Stimulated activated CD4-positive, alpha-beta T cell treated with anti-CD3 and anti-CD28 coated beads, TNF-alpha, amount 100 ng/mL, for 48 hours (primary cell): Measurements from ENCODE around the gene CLN3.
A peak's percentile ranks its signal among the peaks of the same experiment; 100 is the strongest.
"Not testable (repeated sequence)": the region's sequence is repeated elsewhere in the genome, so short reads cannot be mapped to it uniquely, and the experiment has no call there.

Experiments used
- DNase-seq, 3 donors: peaks; one replicate each; pipeline ENCODE4 v3.0.0-alpha.2; 2020; ENCODE audit warnings: low read depth in 3 of 3

CLN3 gene

DNA sequence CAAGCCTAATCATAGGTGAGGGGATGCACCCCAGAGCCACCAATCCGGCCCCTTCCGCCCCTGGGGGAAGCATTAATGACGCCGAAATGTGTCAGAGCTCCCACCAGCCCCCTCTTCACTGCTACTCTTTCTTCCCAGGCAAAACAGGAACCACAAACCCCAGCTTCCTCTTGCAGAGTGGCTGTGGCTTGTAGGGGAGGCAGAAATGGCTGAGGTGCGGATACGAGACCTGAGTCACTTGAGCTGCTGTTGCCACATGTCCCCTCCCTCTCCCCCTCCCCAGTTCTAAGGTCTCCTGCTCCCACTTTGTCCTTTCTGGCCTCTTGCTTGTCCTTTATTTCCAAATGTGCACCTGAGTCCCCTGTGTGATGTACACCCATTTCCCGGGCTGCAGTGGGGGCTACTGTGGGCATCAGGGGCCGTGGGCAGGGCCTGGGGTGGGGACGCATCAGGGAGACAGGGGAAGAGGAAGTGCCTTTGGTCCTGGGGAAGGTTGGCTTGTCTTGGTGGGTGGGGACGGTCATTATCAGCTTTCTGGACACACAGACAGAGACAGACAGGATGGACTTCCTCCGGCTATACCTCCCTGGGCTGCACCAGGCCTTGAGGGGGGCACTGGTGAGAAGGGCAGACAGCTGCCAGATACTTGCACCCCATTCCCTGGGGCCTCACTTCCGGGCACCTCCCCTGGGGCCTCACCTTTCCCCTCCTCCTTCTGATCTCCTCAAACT, 2.4 kb upstream of the CLN3 start, which contains the start of gene APOBR:
Gene APOBR, plus strand, starts transcription at position 523 of the 731 bp plus-strand sequence. Its CDS starts 39 bp downstream, at position 562.
- peak; percentile 69 to 81 (median 76) for DNase-seq

DNA sequence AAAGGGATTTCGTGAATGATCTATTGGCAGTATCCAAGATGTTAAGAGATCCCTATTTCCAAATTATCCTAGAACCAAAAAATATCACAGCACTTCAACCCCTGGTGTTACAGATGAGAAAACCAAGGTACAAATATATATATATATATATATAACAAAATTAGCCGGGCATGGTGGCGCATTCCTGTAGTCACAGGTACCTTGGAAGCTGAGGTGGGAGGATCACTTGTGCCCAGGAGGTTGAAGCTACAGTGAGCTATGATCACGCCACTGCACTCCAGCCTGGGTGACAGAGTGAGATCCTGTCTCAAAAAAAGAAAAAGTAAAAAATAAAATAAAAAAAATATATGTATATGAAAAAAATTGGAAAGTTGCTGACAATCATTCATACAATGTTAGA, 637 bp upstream of the CLN3 start:
- no peak for DNase-seq

DNA sequence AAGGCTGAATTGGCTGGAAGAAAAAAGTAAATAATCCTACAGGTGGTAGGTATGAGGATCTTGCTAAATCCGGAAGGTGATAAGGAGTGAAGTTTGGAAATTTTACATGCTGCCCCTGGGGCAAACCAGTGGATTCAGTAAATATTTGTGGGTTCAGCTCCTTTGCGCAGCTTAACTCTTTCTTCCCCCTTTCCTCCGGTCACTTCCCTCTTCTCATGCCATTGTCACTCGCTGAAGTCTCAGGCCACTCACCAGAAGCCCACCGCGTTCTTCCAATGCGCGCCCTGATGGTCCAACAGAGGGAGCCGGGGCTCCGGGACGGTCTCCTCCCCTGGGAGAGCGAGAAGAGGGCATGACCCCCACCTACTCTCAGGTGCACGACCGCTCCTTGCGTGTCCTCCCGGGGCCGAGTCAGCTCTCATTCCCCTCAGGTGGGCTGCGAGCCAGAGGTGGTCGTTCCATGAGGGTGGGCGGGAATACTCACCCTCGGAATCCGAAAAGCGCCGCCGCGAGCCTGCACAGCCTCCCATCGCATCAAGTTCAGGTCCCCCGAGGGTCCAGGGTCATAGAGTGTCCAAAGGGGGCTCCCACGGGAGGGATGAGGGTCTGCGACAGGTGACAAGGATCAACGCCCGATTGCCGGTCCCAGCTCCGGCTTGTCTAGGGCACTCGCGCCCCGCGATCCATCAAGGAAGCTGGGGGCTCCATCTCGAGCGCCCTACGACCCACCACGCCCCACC, 474 bp downstream of the CLN3 start:
- no peak for DNase-seq

DNA sequence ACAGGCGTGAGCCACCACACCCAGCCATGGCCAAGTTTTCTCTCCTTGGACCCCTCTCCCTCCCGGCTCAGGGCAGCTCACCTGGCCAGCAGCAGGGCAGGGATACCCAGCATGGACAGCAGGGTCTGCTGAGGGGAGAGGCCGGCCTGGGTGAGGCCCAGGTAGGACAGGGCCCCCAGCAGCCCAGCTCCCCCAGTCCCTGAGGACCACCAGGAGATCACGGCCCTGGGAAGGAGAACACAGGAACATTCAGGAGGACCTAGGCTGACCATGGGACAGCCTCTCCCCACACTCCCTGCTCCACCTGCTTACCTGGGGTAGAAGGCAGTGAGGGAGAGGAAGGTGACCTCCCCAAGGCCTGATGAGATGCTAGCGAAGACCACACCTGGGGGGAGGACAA, 5.6 kb downstream of the CLN3 start:
- no peak for DNase-seq

DNA sequence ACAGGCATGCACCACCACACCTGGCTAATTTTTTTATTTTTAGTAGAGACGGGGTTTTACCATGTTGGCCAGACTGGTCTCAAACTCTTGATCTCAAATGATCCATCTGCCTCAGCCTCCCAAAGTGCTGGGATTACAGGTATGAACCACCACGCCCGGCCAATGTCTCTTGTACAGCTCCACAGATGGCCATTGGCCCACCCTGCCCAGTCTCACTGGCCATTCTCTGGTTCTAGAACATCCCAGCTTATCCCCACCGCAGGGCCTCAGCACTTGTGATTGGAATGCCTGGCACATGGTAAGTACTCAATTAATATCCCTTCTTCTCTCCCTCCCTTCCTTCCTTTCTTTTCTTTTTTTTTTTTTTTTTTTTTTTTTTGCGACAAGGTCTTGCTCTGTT, 8.5 kb downstream of the CLN3 start:
- DNase-seq, result not testable (repeated sequence)

DNA sequence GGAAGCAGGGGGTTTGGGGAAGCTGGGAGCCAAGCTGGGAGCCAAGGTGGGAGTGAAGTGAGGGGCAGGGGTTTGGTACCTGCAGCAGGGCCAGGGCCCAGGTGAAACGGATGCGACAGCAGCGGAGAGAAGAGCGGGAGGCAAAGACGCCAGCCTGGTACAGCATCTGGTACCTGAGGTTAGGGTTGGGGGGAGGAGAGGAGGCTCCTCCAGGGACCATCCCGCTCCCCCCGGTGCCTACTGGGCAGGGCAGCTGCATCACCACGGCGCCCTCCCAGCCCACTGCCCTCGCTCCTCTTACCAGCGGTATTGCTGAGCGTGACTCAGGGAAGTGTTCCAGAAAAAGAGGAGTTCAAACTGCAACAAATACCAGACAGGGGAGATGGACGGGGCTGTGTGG, 9.8 kb downstream of the CLN3 start:
- no peak for DNase-seq

DNA sequence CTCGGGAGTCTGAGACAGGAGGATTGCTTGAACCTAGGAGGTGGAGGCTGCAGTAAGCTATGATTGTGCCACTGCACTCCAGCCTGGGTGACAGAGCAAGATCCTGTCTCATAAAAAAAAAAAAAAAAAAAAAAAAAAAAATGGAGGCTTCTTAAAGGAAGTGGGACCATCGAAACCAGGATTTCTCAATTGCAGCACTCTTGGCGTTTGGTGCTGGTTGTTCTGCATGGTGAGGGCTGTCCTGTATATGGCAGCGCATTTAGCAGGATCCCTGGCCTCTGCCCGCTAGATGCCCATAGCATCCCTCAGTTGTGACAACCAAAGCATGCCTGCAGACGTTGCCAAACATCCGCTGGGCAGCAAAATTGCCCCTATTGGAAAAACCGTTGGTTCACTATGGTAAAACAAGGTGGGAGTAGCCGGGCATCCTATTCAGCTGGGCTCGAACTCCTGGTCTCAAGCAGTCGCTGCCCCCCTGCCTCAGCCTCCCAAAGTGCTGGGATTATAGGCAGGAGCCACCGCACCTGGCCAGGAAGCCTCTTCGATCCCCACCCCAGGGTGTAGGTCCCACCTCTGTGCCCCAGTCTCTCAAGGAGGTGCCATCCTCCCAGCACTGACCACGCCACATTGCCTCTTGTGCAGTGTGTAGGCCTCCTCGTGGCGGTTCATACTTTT, 13.2 kb downstream of the CLN3 start:
- DNase-seq, result no peak

DNA sequence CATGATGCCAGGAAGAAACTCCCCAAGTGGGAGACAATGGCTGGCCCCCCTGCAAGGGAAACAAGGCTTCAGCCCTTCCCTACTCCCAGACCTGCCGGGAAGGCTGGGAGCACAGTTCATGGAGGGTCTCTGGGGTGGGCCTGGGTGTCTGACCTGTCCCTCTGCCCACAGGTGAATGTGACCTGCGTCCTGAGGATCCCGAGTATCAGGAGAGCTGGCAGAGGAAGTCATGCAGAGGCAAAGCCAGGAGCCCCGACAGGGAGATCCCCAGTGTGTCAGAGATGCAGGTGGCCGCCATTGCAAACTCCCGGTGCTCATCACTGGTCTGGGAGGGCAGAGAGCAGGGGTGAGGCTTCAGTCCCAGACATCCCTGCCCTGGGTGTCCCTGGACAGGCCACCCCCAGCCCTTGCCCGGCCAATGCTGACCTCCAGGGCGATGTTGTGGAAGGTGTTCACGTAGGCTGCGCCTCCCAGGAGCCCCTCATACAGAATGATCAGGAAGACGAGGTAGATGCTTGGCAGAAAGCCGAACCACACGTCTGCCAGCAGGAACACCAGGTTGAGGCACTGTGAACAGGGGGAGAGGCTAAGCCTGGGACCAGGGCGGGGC, 14.5 kb downstream of the CLN3 start:
- no peak for DNase-seq

DNA sequence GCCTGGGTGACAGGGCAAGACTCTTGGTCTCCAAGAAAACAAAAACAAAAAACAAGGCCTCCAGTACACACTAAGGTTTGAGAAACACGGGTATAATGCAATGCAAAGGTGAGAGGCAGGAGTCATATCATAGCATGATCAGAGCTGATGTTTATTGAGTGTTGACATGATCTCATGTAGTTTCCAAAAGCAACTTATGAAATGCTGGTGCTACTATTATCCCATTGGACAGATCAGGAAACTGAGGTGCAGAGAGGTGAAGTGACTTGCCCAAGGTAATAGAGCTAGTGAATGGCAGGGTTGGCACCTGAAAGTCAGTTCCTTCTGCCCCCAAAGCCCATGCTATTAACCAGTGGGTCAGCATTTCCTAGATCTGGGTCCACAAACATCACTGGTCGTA, 16.7 kb downstream of the CLN3 start:
- DNase-seq, result no peak

DNA sequence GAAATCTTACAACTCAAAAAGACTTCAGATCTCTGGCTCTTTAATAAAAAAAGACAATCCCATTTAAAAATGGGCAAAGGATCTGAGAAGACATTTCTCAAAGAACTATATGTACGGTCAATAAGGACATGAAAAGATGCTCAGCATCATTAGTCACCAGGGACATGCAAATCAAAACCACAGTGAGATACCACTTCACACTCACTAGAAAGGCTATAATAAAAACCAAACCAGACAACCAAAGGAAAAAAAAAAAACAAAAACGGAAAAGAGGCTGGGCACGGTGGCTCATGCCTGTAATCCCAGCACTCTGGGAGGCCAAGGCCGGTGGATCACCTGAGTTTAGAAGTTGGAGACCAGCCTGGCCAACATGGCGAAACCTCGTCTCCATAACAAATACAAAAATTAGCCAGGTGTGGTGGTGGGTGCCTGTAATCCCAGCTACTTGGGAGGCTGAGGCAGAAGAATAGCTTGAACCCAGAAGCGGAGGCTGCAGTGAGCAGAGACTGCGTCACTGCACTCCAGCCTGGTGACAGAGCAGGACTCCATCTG, 18.1 kb downstream of the CLN3 start:
- DNase-seq, result no peak

DNA sequence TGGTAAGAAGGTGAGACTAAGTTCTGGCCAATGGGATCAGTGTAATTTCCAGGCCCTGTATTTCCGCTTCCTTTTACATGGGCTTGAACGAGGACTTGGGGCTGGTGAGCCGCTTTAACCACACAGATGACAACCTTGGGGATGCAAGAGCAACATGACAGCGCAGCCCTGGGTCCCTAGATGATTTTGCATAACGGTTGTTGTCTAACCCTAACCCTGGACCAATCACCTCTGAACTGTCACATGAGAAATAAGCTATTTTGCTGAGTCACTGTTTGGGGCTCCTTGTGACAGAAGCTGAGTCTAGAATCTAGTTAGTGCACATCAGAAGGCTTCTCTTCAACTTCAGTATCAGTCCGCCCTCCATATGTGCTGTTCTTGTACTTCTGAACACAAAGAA, 44.8 kb downstream of the CLN3 start:
- not testable (repeated sequence) for DNase-seq

DNA sequence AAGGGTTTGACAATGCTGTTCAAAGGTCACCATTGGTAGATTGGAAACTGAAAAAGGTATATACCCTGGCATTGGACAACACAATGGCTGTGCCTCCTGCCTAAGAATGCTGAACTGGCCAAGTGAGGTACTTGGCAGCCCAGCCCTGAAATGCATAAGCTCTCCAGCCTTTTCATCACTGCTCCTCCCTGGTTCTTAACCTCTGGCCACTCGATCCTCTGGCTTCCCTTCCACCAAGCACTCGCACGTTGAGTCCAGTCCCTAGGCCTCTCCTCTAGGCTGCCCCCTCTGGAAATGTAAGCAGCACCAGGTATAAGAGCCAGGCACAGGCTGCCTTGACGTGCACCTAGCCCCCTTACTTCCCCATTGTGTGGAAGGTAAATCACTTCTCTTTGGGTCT, 45.5 kb downstream of the CLN3 start:
- not testable (repeated sequence) for DNase-seq

DNA sequence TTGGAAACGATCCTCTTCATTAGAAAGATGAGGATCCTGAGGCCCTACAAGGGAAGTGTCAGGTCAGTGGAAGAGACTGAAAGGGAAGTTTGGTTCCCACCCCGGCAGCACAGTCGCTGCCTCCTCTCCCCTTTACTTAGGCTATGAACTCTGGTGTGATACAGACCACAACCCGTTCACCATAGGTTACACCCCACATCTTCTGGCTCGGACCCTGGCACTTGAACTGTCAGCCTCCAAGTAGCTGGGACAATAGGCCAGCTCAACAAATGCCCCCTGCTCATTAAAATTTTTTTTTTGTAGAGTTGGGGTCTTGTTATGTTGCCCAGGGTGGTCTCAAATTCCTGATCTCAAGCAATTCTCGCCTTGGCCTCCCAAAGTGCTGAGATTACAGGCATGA, 47.9 kb downstream of the CLN3 start:
- DNase-seq, result not testable (repeated sequence)

DNA sequence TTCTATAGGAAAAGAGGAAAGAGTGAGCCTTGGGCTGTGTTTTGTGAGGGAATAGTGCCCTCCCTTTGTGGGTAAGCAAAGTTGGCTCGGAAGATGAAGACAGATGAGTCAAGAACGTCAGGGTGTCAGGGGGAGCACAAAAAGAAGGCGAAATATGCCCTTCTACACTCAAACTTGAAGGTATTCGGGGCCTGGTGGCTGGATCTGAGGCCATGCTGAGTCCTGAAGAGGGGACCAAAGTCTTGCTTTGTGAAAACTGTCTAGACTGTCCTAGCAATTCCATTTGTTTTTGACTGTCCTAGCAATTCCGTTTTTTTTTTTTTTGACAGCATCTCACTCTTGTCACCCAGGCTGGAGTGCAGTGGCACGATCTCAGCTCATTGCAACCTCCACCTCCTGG, 53.0 kb downstream of the CLN3 start:
- not testable (repeated sequence) for DNase-seq

DNA sequence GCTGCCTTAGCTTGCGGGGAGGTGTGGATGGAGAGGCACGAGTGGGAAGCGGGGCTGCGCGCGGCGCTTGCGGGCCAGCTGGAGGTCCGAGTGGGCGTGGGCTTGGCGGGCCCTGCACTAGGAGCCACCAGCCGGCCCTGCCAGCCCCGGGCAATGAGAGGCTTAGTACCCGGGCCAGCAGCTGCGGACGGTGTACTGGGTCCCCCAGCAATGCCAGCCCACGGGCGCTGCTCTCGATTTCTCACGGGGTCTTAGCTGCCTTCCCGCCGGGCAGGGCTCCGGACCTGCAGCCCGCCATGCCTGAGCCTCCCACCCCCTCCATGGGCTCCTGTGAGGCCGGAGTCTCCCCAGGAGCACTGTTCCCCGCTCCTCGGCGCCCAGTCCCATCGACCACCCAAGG, 56.5 kb downstream of the CLN3 start:
- DNase-seq, result not testable (repeated sequence)
